Measurements from ENCODE around the gene AZGP1. TPM values are rescaled to one million over a fixed set of nuclear protein-coding genes. Genes with fewer than 3 reads are reported as not detected.
"Not testable (repeated sequence)": the region's sequence is repeated elsewhere in the genome, so short reads cannot be mapped to it uniquely, and the experiment has no call there.

AZGP1 gene
- total RNA-seq, 1 experiment from 2014 or later, result 0.18 TPM

DNA sequence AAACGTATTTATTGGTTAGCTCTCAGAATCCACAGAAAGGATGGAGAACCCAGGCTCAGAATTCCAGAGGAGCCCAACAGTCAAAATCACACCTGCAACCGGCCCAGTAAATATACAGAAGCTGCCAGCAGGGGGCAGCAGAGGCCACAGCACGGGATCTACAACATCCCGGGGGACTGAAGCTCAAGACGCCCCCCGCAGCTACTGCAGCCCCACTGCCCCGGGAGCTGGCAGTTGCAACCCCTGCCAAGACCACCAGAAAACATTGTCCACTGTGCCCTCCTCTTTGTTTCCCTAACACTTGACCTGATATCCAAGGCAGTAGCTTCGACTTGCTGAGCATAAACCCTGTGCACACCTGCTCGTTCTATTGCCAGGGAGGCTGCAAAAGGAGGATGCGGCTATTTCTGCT is 4.0 kb upstream of the AZGP1 start:
- H3K4me3 ChIP-seq (ENCODE audit: low read length); BruUV-seq (replicated peaks); intact Hi-C loops (cut with micrococcal nuclease); H3K27ac ChIP-seq (ENCODE audit: low read length); H3K9me3 ChIP-seq (ENCODE audit: low read length); H4K20me1 ChIP-seq (ENCODE audit: low read length); H3K4me1 ChIP-seq (ENCODE audit: insufficient read depth, low read length); H3K79me2 ChIP-seq (ENCODE audit: low read length); H3K36me3 ChIP-seq (ENCODE audit: low read depth, low read length); H3K9ac ChIP-seq (ENCODE audit: low read length); H3K9me2 ChIP-seq (replicated peaks; ENCODE audit: low read length); H3K27me3 ChIP-seq (ENCODE audit: low read length); H2AFZ ChIP-seq (ENCODE audit: low read length); H3F3A ChIP-seq (ENCODE audit: low read length, unreplicated experiment); POLR2A ChIA-PET (ENCODE audit: unreplicated experiment): not testable (repeated sequence)
- peak overlapping the region; percentile 41; the same call in 1 of the 2 replicates for H3K4me2 ChIP-seq (ENCODE audit: low read length)
- DNase-seq (peak; percentile 31), ATAC-seq (peak; percentile 86)
- peak; percentile 65 for TF ChIP-seq CTCF (conservative IDR thresholded peaks at IDR 0.05; ENCODE audit: low read depth, low read length)
- CTCF ChIA-PET, result interaction anchor here (0.6 to 0.7 kb wide), 3 partner anchors 66 to 457 kb away, joined by 3 read pairs; no protein-coding TSS in a partner anchor

DNA sequence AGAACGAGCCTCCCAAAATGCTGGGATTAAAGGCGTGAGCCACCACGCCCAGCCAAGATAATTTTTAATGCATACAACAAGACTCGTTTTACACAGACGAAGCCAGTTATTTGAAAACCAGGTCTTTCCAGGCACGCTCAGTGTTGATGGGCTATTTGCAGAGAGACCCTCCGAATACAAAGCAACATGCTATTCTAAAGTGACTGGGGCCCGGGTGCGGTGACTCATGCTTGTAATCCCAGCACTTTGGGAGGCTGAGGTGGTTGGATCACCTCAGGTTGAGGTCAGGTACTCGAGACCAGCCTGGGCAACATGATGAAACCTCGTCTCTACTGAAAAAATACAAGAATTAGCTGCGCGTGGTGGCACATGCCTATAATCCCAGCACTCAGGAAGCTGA is 795 bp upstream of the AZGP1 start:
- DNase-seq, result no peak
- intact Hi-C loops (cut with micrococcal nuclease), result no loop called here

GRCh38 chr7:99974681-99975080 is 1.1 kb downstream of the AZGP1 start:
- Histone ChIP-seq H3K4me1 (ENCODE audit: insufficient read depth, low read length) (no peaks in the 10 kb centered on the region), H3K9ac (ENCODE audit: low read length) (no peak overlapping the region), H3K4me2 (ENCODE audit: low read length) (no peak overlapping the region), H3K27ac (ENCODE audit: low read length) (no peak overlapping the region), H3K4me3 (ENCODE audit: low read length) (no peak overlapping the region), H3K9me3 (ENCODE audit: low read length) (no peaks in the 10 kb centered on the region), H3K36me3 (ENCODE audit: low read depth, low read length) (no peaks in the 10 kb centered on the region), H3K79me2 (ENCODE audit: low read length) (no peaks in the 10 kb centered on the region), H3K27me3 (ENCODE audit: low read length) (no peaks in the 10 kb centered on the region), H3K9me2 (replicated peaks; ENCODE audit: low read length) (no peaks in the 10 kb centered on the region), H2AFZ (ENCODE audit: low read length) (no peak overlapping the region), H3F3A (ENCODE audit: low read length, unreplicated experiment) (no peaks in the 10 kb centered on the region), H4K20me1 (ENCODE audit: low read length) (no peaks in the 10 kb centered on the region)
- DNase-seq (no peak), ATAC-seq (no peak)
- ChIA-PET CTCF (no interaction called here), POLR2A (ENCODE audit: unreplicated experiment) (no interaction called here)
- BruUV-seq (replicated peaks), result no TSS peak
- intact Hi-C loops (cut with micrococcal nuclease), result no loop called here
- no peak for TF ChIP-seq CTCF (conservative IDR thresholded peaks at IDR 0.05; ENCODE audit: low read depth, low read length)
- no peak for TF ChIP-seq EZH2phosphoT487 (IDR thresholded peaks at IDR 0.05; ENCODE audit: borderline replicate concordance, low read length)
- no peak for TF ChIP-seq EZH2 (IDR thresholded peaks at IDR 0.05; ENCODE audit: low read length, unreplicated experiment)

More for the DNA sequence above, 795 bp upstream of the AZGP1 start:
- H3K27me3 ChIP-seq (ENCODE audit: low read length), result no peaks in the 10 kb centered on the region
- no peak for ATAC-seq
- H3K4me3 ChIP-seq (ENCODE audit: low read length), result no peak overlapping the region
- H3K79me2 ChIP-seq (ENCODE audit: low read length), result no peaks in the 10 kb centered on the region
- H4K20me1 ChIP-seq (ENCODE audit: low read length), result no peaks in the 10 kb centered on the region
- no peak overlapping the region for H2AFZ ChIP-seq (ENCODE audit: low read length)
- H3K36me3 ChIP-seq (ENCODE audit: low read depth, low read length), result no peaks in the 10 kb centered on the region
- H3F3A ChIP-seq (ENCODE audit: low read length, unreplicated experiment), result no peaks in the 10 kb centered on the region
- TF ChIP-seq EZH2 (IDR thresholded peaks at IDR 0.05; ENCODE audit: low read length, unreplicated experiment) (no peak), EZH2phosphoT487 (IDR thresholded peaks at IDR 0.05; ENCODE audit: borderline replicate concordance, low read length) (no peak), CTCF (conservative IDR thresholded peaks at IDR 0.05; ENCODE audit: low read depth, low read length) (no peak)
- H3K9me2 ChIP-seq (replicated peaks; ENCODE audit: low read length), result no peaks in the 10 kb centered on the region
- no peak overlapping the region for H3K27ac ChIP-seq (ENCODE audit: low read length)
- no TSS peak for BruUV-seq (replicated peaks)
- H3K9ac ChIP-seq (ENCODE audit: low read length), result no peak overlapping the region
- H3K4me1 ChIP-seq (ENCODE audit: insufficient read depth, low read length), result no peaks in the 10 kb centered on the region
- CTCF ChIA-PET, result no interaction called here
- POLR2A ChIA-PET (ENCODE audit: unreplicated experiment), result no interaction called here
- no peaks in the 10 kb centered on the region for H3K9me3 ChIP-seq (ENCODE audit: low read length)
- no peak overlapping the region for H3K4me2 ChIP-seq (ENCODE audit: low read length)

DNA sequence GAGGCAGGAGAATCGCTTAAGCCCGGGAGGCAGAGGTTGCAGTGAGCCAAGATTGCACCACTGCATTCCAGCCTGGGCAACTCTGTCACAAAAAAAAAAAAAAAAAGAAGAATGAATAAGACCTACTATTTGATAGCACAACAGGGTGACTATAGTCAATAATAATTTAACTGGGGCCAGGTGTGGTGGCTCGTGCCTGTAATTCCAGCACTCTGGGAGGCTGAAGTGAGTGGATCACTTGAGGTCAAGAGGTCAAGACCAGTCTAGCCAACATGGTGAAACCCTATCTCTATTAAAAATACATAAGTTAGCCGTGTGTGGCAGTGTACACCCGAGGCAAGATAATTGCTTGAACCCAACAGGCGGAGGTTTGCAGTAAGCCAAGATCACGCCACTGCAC is 2.0 kb downstream of the AZGP1 start:
- H3K4me1 ChIP-seq (ENCODE audit: insufficient read depth, low read length); H3K36me3 ChIP-seq (ENCODE audit: low read depth, low read length); DNase-seq; H4K20me1 ChIP-seq (ENCODE audit: low read length); H3K9ac ChIP-seq (ENCODE audit: low read length); CTCF ChIA-PET; H3K27ac ChIP-seq (ENCODE audit: low read length); H3K9me3 ChIP-seq (ENCODE audit: low read length); H3K4me3 ChIP-seq (ENCODE audit: low read length); H3K27me3 ChIP-seq (ENCODE audit: low read length); H2AFZ ChIP-seq (ENCODE audit: low read length); BruUV-seq (replicated peaks); POLR2A ChIA-PET (ENCODE audit: unreplicated experiment); intact Hi-C loops (cut with micrococcal nuclease); H3K4me2 ChIP-seq (ENCODE audit: low read length); ATAC-seq; H3F3A ChIP-seq (ENCODE audit: low read length, unreplicated experiment); H3K9me2 ChIP-seq (replicated peaks; ENCODE audit: low read length); H3K79me2 ChIP-seq (ENCODE audit: low read length): not testable (repeated sequence)
